Activated CD4-positive, alpha-beta T cell treated with anti-CD3 and anti-CD28 coated beads for 48 hours (primary cell): ENCODE measurements around the gene GFOD1.

ENCODE experiments used
- DNase-seq: peaks from one replicate; pipeline ENCODE4 v3.0.0-alpha.2; 2020

GFOD1 gene

DNA sequence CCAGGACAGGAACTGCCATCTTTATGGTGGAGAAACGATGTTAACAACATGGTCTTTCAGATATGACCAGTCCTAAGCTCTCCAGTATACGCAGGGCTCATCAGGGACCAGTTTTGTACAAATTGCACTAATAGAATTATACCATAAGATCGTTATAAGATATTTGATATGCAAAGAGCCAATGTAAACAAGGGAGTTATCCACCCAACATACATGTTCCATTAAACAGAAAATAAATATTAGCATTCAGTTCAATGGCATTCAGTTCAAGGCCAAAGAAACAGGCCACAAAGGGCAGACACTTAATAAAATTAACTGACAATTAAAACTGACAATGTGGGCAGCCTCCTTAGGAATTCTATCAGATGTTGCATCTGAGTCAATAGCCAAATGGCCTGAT is 2.6 kb downstream of the GFOD1 start:
- DNase-seq = no peak

DNA sequence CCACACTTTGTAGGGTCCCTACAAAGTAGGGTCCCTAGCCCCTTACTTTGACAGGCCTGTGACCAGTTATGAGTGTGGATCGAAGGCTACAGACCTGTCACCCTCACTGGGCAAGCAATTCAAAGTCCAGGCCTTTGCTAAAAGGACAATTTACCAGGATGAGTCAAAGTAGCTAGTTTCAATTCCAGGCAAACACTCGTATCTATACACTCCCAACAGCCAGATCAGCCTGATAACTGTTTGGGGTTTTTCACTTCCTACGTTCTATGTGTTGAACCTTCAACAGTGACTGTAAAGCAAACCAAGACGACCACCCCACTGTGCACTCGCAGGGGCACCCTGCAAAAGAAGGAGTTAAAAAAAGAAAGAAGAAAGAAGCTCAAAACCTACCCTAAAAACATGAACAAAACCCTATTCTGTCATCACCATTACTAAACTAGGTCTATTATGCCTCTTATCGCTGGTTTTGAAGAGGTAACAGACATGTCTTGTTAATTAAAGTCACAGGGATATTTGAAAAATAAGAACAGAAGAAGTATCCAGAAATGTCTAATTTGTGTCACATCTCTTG is 3.2 kb downstream of the GFOD1 start:
- no peak for DNase-seq

DNA sequence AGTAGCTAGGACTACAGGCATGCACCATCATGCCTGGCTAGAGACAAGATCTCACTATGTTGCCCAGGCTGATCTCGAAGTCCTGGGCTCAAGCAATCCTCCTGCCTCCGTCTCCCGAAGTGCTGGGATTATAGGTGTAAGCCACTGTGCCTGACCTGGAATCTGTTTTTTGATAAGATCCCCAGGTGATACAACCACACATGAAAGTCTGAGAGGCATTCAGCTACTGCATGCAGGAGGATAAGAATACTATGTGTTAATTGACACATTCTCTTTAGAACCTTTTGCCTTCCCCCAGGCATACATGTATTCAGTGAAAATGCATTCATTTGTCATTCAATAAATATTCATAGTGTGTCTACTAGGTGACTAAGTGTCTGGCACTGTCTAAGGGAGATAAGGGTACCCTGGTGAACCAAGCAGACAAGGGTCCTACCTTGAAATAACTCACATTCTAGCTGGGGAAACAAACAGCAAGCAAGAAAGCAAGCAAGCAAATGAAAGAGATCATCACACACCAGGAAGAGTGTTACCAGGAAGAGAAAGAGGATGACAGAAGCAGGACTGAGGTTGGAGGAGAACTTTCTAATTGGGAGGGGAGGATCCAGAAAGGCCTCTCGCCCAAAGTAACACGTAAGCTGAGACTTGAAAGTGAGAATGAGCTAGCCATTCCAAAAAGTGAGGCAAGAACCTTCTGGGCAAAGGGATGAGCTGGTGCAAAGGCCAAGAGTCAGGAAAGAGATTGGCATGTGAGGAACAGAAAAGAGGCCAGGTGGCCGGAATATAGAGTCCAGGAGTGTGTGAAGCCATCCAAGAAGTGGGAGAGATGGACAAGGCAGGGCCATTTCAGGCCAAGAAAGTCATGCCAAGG is 6.5 kb downstream of the GFOD1 start:
- no peak for DNase-seq

GRCh38 chr6:13479971-13480434 is 7.4 kb downstream of the GFOD1 start:
- DNase-seq = no peak

DNA sequence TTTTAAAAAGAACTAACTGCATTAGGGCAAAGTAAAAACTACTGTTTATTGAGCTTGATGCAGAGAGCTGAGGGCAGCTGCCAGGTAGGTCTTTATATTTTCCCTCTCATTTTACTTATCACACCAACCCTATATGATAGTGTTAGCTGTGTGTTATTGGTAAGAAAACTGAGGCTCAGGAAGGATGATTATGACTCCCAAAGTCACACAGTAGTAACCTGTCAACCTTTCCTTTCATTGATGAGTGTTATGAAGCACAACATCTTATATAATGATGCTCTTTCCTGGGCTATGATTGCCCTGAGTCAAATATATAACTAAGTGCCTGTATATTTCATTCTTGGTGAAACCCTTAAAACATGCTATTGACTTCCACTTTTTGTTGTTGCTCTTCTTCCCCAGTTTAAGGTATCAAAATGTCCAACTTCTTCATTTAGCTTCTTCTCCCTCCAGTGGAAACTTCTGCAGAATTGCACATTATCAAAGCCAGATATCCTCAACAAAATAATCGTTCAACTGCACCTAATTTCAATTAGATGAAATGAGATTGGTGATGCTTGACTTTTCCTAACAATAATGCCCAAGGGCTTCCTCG is 8.1 kb downstream of the GFOD1 start:
- no peak for DNase-seq

DNA sequence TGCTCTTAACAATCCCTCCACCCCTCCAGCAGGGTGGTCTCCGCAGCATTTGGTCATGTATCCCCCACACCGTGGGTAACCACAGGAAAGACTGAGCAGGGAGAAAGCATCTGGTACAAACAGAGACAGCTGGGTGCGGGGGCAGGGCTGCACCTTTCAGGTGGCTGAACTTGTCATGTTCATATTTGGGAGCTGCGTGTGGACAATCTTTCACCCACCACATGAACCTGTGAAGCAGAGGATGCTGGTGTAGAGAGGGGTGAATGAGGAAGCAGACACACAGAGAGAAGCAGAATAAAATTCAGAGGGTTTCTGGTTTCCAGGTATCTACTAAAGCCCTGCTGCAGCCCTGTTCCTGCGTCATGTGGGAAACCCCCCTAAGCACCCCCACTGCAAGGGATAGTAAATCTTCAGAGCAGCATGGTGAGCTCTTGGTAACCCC is 8.9 kb downstream of the GFOD1 start:
- no peak for DNase-seq

GRCh38 chr6:13474787-13475186 is 12.6 kb downstream of the GFOD1 start:
- no peak for DNase-seq

DNA sequence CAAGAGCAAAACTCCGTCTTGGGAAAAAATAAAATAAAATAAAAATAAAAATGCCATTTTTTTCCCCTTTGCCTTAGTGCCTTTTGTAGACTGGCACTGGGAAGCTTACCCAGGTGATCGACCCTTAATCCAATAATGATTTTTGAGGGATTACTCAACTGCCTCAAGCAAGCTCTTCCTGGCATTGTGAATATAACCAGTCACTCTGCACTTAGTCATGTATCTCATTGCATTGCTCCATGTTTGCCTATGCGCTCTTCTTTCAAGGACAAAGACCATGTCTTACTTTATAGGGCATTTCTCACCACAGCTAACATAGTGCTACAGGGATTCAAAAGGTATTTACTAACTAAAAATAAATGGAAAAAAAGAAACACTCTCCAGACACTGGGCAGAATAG is 13.0 kb downstream of the GFOD1 start:
- no peak for DNase-seq

DNA sequence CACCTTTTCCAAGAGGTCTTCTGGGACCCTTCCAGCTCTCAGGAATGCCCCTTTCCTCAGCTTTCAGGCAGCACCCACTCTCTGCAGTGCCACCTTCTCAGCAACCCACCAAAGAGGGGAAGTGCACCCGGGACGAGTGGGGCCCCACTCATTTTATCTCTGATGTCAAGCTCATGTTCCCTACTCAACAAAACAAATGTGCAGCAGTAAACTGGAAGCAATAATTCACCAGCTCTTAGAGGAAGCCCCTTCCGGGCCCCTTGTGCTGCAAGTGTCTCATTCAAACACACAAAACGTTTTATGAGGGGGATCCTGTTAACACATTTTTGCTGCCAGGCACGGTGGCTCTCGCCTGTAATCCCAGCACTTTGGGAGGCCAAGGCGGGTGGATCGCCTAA is 13.6 kb downstream of the GFOD1 start:
- DNase-seq = no peak

GRCh38 chr6:13472976-13473767 is 14.2 kb downstream of the GFOD1 start:
- no peak for DNase-seq

DNA sequence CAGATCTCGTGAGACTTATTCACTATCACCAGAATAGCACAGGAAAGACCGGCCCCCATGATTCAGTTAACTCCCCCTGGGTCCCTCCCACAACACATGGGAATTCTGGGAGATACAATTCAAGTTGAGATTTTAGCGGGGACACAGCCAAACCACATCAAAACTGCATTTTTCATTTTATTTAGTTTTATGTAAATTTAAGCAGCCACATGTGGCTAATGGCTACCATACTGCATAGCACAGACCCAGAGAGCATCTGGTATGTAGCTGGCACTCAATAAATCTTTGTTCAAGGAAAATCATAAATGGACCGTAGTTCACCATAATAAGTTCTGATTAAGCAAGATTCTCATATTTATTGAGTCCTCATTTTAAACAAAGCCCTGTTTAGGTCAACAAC is 15.3 kb downstream of the GFOD1 start:
- DNase-seq = no peak

GRCh38 chr6:13471184-13471583 is 16.2 kb downstream of the GFOD1 start:
- DNase-seq = no peak

DNA sequence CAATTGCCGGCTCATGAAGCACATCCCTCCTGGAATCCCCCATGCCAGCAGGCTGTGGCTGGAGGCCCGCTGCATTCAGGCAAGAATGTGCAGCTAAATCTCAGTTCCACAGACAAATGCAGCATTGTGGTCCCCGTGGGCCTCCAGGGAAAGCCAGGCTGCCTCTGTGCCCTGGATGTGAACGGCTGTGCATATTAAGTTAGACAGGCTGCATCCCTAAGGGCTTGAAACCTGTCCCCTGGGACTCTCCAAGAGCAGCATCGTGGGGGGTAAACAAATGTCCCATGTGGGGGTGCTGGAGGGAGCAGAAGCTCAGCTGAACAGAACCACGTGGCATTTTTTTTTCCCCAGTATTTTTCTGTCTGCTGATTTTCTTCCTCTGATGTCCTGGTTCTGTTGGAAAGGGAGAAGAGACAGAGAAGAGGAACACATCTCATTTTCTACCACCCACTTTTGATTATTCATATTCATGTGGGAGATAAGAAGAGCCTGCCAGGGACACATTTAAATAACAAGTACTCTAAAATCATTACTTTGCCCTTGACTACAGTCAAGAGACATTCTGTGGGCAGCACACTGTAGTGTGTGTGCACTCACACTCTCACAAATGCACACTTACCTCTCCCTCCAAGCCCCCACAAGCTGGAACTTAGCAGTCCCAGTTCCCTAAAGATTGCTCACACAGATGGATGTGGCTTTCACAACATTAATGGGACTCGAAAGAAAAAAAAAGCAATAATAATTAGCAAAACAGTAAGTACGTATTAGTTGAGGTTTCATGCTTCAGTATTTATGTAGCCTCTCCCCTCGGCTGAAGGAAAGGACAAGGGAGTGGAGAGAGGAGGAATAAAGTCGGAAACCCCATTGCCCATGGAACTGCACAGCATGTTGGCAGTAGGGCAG is 16.9 kb downstream of the GFOD1 start:
- DNase-seq = no peak

- DNase-seq = no peak
Observed at GRCh38 chr6:13469693-13470092, 17.7 kb downstream of the GFOD1 start.

DNA sequence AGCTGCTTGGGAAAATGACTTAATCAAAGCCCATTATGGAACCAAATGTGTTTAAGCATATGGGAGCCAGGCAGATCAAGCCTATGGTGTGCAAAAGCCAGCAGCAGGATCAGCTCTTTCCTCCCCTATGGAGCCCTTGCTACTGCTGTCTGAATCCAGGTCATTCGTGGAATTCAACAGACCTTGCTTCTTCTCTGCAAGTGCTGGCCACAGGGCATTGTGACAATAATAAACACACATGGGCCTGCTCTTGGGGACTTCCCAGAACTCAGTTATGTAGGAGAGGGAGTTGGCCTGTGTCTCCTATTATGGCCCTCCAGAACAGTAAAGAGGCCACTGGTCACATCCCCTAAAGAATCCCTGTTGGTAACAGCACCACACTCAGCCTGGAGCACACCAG is 18.6 kb downstream of the GFOD1 start:
- DNase-seq = no peak

- no peak for DNase-seq
Observed at GRCh38 chr6:13467216-13467600, 20.2 kb downstream of the GFOD1 start.

- DNase-seq = peak; percentile 77
Observed at GRCh38 chr6:13466304-13467215, 20.8 kb downstream of the GFOD1 start.

- DNase-seq = no peak
Observed at GRCh38 chr6:13465734-13466133, 21.7 kb downstream of the GFOD1 start.

- no peak for DNase-seq
Observed at GRCh38 chr6:13463941-13464340, 23.5 kb downstream of the GFOD1 start.

GRCh38 chr6:13463328-13463717 is 24.1 kb downstream of the GFOD1 start:
- DNase-seq = no peak
